GM18861 (cell line): ENCODE data around the gene PHLDB1.
"Not testable (repeated sequence)": the region's sequence is repeated elsewhere in the genome, so short reads cannot be mapped to it uniquely, and the experiment has no call there.

Experiments used
- ATAC-seq: cut with Tn5 transposase; IDR thresholded peaks from one replicate; pipeline ENCODE4 v1.9.1; 2021; ENCODE audit not compliant: unreplicated experiment

PHLDB1 gene

DNA sequence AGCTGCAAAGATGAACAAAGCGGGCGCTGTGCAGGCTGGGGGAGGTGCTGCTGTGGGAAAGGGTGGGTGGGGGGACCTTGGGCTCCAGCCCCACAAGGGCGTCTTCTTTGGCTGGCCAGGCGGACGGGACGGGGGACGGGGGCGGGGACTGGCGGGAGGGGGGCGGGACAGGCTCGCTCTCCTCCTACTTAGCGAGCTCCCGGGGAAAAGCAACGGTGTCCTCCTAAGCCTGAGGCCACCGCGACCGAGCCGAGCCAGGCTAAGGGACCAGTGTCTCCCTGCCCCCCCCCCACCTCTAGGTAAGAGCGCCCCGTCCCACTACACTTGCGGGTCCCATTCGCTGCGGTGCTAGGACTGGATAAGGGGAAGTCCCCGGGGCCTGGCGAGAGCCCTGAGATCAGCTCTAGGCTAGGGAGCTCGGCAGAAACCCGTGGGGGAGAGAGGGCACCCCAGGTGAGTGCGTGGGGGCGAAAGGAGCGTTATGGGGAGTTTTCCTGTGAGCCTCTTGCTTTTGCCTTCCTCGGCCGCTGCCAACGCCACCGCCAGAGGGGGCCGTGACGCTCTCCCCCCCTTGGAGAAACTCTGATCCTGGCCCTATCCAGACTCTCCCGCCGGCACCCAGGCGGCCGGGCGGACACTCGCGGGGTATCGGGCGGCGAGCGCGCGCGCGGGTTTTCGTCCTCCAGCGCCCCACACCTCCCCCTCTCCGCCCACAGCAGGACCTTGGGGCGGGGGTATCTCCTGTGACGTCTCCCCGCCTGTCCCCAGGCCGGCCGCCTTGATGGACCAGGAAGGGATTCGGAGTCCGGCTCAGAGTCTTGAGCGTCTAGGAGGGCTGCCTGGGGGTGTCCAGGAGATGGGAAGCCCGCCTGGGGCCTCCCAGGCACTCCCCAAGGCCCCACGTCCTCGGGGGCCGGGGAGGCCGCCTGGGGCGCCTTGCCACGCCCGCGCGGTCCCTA lies at the start of gene PHLDB1:
TSS of gene PHLDB1 (plus strand) at position 215 of the 959 bp plus-strand sequence. CDS start 6,222 bp downstream, outside the sequence.
- ATAC-seq = no peak

- no peak for ATAC-seq
Measured at GRCh38 chr11:118560806-118561205, 46.6 kb upstream of the PHLDB1 start.

DNA sequence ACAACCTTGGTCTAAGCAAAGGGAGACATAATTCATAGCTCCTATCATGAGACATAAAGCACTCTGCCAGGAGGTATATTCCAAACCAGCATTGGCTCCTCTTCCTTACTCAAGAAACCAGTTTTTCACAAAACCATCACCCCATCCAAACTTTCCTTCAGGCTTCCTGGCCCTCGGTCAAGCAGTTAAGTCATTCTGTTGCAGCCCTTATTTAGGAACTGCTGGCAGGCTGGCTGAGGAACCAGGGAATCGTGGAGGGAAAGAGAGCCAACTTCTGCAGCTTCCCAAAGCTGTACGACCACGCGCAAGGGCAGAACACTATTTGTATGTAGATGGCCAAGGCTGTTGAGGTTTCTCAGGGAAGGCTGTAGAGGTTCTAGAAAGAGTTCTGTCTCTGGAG lies 42.4 kb upstream of the PHLDB1 start:
- ATAC-seq = no peak

DNA sequence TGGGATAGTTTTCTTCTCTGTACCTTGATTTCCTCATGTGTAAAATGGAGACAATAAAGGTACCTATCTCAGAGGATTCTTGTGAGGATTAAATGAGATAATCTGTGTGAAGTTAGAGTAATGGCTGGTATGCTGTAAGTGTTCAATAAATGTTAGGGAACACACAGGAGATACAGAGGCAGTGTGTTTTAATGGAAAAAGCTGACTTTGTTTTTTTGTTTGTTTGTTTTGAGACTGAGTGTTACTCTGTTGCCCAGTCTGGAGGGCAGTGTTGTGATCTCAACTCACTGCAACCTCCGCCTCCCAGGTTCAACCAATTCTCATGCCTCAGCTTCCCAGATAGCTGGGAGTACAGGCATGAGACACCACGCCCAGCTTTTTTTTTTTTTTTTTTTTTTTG lies 37.7 kb upstream of the PHLDB1 start:
- ATAC-seq = no peak

DNA sequence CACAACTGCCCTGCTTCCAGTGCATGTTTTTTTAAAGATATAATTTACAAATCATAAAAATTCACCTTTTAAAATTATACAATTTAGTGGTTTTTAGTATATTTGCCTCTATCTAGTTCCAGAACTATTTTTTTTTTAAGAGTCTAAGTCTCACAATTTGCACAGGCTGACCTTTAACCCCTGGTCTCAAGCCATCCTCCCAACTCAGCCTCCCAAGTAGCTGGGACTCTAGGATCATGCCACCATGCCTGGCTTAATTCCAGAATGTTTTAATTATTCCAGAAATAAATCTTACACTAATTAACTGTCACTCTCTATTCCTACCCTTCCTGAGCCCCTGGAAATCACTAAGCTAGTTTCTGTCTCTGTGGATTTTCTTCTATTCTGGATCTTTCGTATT lies 36.6 kb upstream of the PHLDB1 start:
- ATAC-seq = no peak

- not testable (repeated sequence) for ATAC-seq
Measured at GRCh38 chr11:118571701-118572060, 35.7 kb upstream of the PHLDB1 start.

DNA sequence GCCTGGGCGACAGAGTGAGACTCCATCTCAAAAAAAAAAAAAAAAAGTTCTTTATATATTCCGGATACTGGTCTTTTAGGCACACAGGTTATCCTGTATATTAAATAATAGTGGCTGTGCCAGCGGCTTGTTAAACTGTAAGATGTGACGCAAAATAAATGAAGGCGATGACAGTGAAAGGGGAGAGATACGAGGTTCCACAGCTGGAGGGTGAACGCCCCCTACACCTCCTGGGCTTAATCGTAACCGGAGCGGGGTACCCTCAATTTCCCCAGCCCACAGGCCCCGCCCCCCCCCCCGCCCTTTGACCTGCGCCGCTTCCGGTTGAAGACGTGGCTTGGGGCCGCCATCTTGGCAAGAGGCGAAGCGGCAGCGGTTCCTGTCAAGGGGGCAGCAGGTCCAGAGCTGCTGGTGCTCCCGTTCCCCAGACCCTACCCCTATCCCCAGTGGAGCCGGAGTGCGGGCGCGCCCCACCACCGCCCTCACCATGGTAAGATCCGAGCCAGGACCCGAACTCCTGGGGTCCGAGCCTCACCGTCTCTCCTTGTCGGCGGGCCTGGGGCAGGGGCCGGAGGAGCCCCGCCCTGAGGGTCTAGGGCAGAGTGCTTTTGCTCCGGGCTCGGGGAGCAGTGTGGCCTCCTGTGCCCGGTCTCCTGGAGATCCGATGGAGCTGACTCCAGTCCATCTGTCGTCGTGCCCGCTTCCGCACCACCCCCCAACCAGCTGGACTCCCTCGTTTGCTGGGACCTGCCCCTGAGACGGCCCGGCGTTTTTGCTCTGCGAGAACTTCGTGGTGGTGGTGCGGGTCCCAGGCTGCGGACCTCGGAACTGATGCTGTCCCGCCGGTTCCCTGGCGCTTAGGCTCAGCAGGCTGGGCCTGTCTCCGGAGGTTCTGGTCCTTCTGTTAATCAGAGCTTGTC lies 35.1 kb upstream of the PHLDB1 start, which contains the start of gene ARCN1:
TSS of gene ARCN1 (plus strand) at position 349 of the 920 bp plus-strand sequence. CDS start at position 488, 139 bp downstream.
- ATAC-seq = peak; percentile 52

- no peak for ATAC-seq
Measured at GRCh38 chr11:118572981-118573550, 34.3 kb upstream of the PHLDB1 start.

- no peak for ATAC-seq
Measured at GRCh38 chr11:118574636-118575035, 32.8 kb upstream of the PHLDB1 start.

DNA sequence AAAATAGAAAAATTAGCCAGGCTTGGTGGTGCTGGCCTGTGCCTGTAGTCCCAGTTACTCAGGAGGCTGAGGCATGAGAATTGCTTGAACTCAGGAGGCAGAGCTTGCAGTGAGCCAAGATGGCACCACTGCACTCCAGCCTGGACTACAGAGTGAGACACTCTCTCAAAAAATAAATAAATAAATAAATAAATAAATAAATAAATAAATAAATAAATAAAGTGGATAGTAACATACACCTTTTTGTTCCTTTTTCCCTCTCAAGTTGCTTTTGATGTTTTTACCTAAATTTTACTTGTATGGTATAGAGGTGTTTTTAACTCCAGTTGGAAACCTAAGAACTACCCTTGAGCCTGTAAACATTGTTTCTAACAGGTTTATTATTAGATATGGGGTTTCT lies 29.4 kb upstream of the PHLDB1 start:
- ATAC-seq = not testable (repeated sequence)

DNA sequence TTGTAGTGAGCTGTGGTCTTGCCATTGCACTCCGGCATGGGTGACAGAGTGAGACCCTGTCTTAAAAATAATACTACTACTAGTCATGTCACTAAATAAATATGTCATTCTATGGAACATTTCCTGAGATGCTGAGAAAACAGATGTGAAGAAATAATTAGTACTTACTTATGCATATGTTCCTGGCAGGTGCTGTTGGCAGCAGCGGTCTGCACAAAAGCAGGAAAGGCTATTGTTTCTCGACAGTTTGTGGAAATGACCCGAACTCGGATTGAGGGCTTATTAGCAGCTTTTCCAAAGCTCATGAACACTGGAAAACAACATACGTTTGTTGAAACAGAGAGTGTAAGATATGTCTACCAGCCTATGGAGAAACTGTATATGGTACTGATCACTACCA lies 26.4 kb upstream of the PHLDB1 start:
- ATAC-seq = no peak

DNA sequence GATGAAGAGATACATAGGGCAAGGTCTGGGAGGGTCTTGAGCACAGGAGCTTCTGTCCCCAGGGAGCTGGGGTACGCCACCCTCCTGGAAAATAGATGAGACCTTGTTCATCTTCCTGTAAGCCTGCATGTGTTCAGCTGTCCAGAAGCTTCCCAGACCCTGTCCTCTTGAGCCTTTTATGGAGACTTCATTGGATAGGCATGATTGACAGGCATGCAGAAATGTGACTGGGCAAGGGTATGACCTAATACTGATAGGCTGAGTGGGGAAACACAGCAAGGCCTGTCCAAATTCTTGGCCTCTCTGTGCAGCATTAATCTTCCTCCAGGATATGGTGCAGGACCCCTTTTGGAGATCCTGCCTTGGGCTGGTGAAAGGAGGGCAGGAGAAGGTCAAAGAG lies 19.5 kb upstream of the PHLDB1 start:
- ATAC-seq = no peak

GRCh38 chr11:118592616-118593367 lies 14.6 kb upstream of the PHLDB1 start:
- ATAC-seq = no peak

DNA sequence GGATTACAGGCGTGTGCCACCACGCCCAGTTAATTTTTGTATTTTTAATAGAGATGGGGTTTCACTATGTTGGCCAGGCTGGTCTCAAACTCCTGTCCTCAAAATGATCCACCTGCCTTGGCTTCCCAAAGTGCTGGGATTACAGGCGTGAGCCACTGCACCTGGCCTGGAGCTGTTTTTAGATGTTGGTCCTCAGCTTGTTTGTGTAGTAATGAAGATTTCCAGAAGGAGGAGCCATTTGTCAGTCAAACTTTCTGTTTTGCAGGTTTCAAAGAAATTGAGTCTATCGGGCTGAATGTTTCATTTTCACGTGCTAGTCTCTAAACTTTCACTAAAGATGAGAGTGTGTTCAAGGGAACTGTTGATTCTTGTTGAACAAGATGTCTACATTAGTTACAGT lies 12.4 kb upstream of the PHLDB1 start:
- ATAC-seq = not testable (repeated sequence)

GRCh38 chr11:118596224-118597146 lies 10.9 kb upstream of the PHLDB1 start:
- ATAC-seq = no peak

DNA sequence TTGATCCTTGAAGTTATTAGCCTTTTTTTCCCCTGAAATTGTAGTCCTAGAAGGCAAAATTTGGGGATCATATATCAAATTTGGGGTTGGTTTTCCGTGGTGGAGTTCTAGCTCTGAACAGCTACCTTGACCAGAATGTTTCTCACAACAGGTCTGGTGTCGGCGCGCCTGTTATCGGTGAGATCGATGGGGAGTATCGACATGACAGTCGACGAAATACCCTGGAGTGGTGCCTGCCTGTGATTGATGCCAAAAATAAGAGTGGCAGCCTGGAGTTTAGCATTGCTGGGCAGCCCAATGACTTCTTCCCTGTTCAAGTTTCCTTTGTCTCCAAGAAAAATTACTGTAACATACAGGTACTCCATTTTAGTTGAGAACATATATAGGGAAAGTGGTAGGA lies 9.9 kb upstream of the PHLDB1 start:
- ATAC-seq = no peak

DNA sequence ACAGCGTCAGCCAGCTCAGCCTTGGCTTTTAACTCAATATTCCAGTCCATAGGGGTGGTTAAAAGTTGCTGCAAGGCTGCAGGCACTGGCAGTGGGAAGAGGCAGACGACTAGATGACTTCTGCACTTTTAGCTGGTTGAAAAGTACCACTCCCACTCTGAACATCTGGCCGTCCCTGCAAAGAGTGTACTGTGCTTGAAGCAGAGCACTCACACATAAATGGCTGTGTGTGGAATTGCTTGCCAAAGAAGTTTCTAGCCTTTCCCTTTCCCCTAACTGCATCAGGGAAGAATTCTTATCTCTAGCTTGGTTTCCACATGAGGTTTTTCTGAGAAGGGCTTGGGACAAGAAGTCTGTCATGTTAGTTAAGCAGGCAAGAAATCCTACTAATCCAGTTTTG lies 5.1 kb upstream of the PHLDB1 start:
- no peak for ATAC-seq

DNA sequence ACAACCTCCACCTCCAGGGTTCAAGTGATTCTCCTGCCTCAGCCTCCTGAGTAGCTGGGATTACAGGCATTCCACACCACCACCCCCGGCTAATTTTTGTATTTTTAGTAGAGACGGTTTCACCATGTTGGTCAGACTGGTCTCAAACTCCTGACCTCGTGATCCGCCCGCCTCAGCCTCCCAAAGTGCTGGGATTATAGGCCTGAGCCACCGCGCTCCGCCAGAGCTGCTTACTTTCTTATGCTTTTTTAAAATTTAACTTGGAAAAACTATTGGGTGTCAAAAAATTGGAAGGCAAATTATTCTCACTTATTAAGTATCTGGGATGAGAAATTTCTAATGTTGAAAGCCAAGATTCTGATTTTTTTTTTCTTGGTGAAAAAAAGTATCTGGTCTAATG lies 3.7 kb upstream of the PHLDB1 start:
- ATAC-seq = not testable (repeated sequence)

DNA sequence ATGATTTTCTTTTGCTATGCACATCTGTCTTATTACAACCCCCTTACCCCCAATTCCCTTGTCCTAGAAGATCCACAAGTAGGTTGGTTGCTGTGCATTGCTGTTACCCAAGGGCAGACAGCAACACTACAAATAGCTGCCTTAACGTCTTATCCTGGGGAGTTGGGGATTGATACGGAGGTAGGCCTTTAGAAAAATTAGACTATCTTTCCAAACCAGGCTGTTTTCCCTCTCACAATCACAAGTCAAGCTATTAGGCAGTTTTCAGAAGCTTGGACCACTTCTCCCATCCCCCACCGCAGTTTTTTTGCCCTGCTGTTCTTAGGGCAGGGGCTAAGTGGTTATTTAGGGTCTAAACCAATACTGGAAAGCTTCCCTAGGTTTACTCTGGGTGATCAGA lies 2.8 kb upstream of the PHLDB1 start:
- no peak for ATAC-seq
